ENCODE data around the gene CDK14. TPM values are rescaled to one million over a fixed set of nuclear protein-coding genes. Genes with fewer than 3 reads are reported as not detected.

CDK14 gene
- total RNA-seq, 1 experiment from 2014 or later: 14.1 TPM

GRCh38 chr7:90677486-90678404 lies 81.6 kb downstream of the CDK14 start:
- DNase-seq (ENCODE audit: low read depth): no peak

- no peak for DNase-seq (ENCODE audit: low read depth)
Measured at GRCh38 chr7:90678986-90679385, 82.9 kb downstream of the CDK14 start.

- no peak for DNase-seq (ENCODE audit: low read depth)
Measured at GRCh38 chr7:90680484-90680883, 84.4 kb downstream of the CDK14 start.

GRCh38 chr7:90681336-90682022 lies 85.4 kb downstream of the CDK14 start:
- DNase-seq (ENCODE audit: low read depth): no peak

GRCh38 chr7:90686146-90686545 lies 90.0 kb downstream of the CDK14 start:
- DNase-seq (ENCODE audit: low read depth): no peak

- no peak for DNase-seq (ENCODE audit: low read depth)
Measured at GRCh38 chr7:90688810-90689209, 92.7 kb downstream of the CDK14 start.

- no peak for DNase-seq (ENCODE audit: low read depth)
Measured at GRCh38 chr7:90689260-90689659, 93.1 kb downstream of the CDK14 start.

GRCh38 chr7:90690159-90690858 lies 94.2 kb downstream of the CDK14 start:
- DNase-seq (ENCODE audit: low read depth): no peak

- DNase-seq (ENCODE audit: low read depth): peak; percentile 15
Measured at GRCh38 chr7:90692396-90692795, 96.3 kb downstream of the CDK14 start.

GRCh38 chr7:90692947-90693346 lies 96.8 kb downstream of the CDK14 start:
- DNase-seq (ENCODE audit: low read depth): no peak

- DNase-seq (ENCODE audit: low read depth): no peak
Measured at GRCh38 chr7:90693939-90694338, 97.8 kb downstream of the CDK14 start.

GRCh38 chr7:90698616-90699015 lies 102.5 kb downstream of the CDK14 start:
- no peak for DNase-seq (ENCODE audit: low read depth)

GRCh38 chr7:90701021-90701420 lies 104.9 kb downstream of the CDK14 start:
- DNase-seq (ENCODE audit: low read depth): no peak

- no peak for DNase-seq (ENCODE audit: low read depth)
Measured at GRCh38 chr7:90701771-90702170, 105.7 kb downstream of the CDK14 start.

GRCh38 chr7:90705391-90706071 lies 109.4 kb downstream of the CDK14 start:
- no peak for DNase-seq (ENCODE audit: low read depth)

GRCh38 chr7:90706072-90706716 lies 110.1 kb downstream of the CDK14 start:
- no peak for DNase-seq (ENCODE audit: low read depth)

GRCh38 chr7:90708841-90709317 lies 112.8 kb downstream of the CDK14 start:
- DNase-seq (ENCODE audit: low read depth): peak; percentile 56

GRCh38 chr7:90709501-90710465 lies 113.7 kb downstream of the CDK14 start:
- DNase-seq (ENCODE audit: low read depth): peak; percentile 7

- no peak for DNase-seq (ENCODE audit: low read depth)
Measured at GRCh38 chr7:90710466-90710850, 114.3 kb downstream of the CDK14 start.

GRCh38 chr7:90713628-90714027 lies 117.5 kb downstream of the CDK14 start:
- no peak for DNase-seq (ENCODE audit: low read depth)
